Measurements from ENCODE around the gene COL8A2. TPM values are rescaled to one million over a fixed set of nuclear protein-coding genes. Genes with fewer than 3 reads are reported as not detected.
A peak's percentile ranks its signal among the peaks of the same experiment; 100 is the strongest.

Gene COL8A2
- not detected in 2 replicates for total RNA-seq

GRCh38 chr1:36125129-36125991 is at the start of gene COL8A2:
COL8A2 (minus strand) TSS chr1:36125222; CDS start chr1:36100242, 24,980 bp downstream.
- Mint-ChIP-seq H3K27ac (no peak within 1 kb of the TSS), H3K27me3 (ENCODE audit: low read depth) (peaks cover 40% of the 10 kb centered on the region), H3K9me3 (no peaks in the 10 kb centered on the region), H3K4me1 (ENCODE audit: low read depth) (peaks cover 11% of the 10 kb centered on the region), H3K4me3 (ENCODE audit: low read depth) (no peak within 1 kb of the TSS), H3K36me3 (ENCODE audit: low read depth) (no peaks in the 10 kb centered on the region)
- DNase-seq (ENCODE audit: low spot score), result no peak
- intact Hi-C loops (cut with micrococcal nuclease), result no loop called here

- H3K36me3 Mint-ChIP-seq (ENCODE audit: low read depth), result peaks cover 77% of the 10 kb centered on the region
- peaks cover 4% of the 10 kb centered on the region for H3K4me1 Mint-ChIP-seq (ENCODE audit: low read depth)
- H3K4me3 Mint-ChIP-seq (ENCODE audit: low read depth), result no peak overlapping the region
- no peaks in the 10 kb centered on the region for H3K9me3 Mint-ChIP-seq
- DNase-seq (ENCODE audit: low spot score), result no peak
- intact Hi-C loops (cut with micrococcal nuclease), result no loop called here
- H3K27me3 Mint-ChIP-seq (ENCODE audit: low read depth), result no peaks in the 10 kb centered on the region
- H3K27ac Mint-ChIP-seq, result no peak overlapping the region
Observed at GRCh38 chr1:36174713-36175112, 49.7 kb upstream of the COL8A2 start.

- Mint-ChIP-seq H3K9me3 (no peaks in the 10 kb centered on the region), H3K4me3 (ENCODE audit: low read depth) (no peak overlapping the region), H3K36me3 (ENCODE audit: low read depth) (peaks cover 69% of the 10 kb centered on the region), H3K27ac (no peak overlapping the region), H3K27me3 (ENCODE audit: low read depth) (no peaks in the 10 kb centered on the region), H3K4me1 (ENCODE audit: low read depth) (peaks cover 7% of the 10 kb centered on the region)
- DNase-seq (ENCODE audit: low spot score), result no peak
- intact Hi-C loops (cut with micrococcal nuclease), result no loop called here
Observed at GRCh38 chr1:36172983-36173382, 48.0 kb upstream of the COL8A2 start.

- intact Hi-C loops (cut with micrococcal nuclease), result no loop called here
- Mint-ChIP-seq H3K9me3 (no peaks in the 10 kb centered on the region), H3K27me3 (ENCODE audit: low read depth) (no peaks in the 10 kb centered on the region), H3K36me3 (ENCODE audit: low read depth) (peaks cover 65% of the 10 kb centered on the region), H3K4me3 (ENCODE audit: low read depth) (no peak overlapping the region), H3K4me1 (ENCODE audit: low read depth) (peaks cover 8% of the 10 kb centered on the region), H3K27ac (no peak overlapping the region)
- no peak for DNase-seq (ENCODE audit: low spot score)
Observed at GRCh38 chr1:36172017-36172747, 47.2 kb upstream of the COL8A2 start.

- Mint-ChIP-seq H3K9me3 (no peaks in the 10 kb centered on the region), H3K4me3 (ENCODE audit: low read depth) (no peak overlapping the region), H3K27me3 (ENCODE audit: low read depth) (no peaks in the 10 kb centered on the region), H3K27ac (no peak overlapping the region), H3K36me3 (ENCODE audit: low read depth) (peaks cover 66% of the 10 kb centered on the region), H3K4me1 (ENCODE audit: low read depth) (peaks cover 15% of the 10 kb centered on the region)
- intact Hi-C loops (cut with micrococcal nuclease), result no loop called here
- no peak for DNase-seq (ENCODE audit: low spot score)
Observed at GRCh38 chr1:36170643-36171412, 45.8 kb upstream of the COL8A2 start.

GRCh38 chr1:36168514-36168913 is 43.5 kb upstream of the COL8A2 start:
- peak overlapping the region; percentile 53 for H3K27ac Mint-ChIP-seq
- H3K36me3 Mint-ChIP-seq (ENCODE audit: low read depth), result peaks cover 55% of the 10 kb centered on the region
- H3K4me1 Mint-ChIP-seq (ENCODE audit: low read depth), result peaks cover 24% of the 10 kb centered on the region
- H3K9me3 Mint-ChIP-seq, result no peaks in the 10 kb centered on the region
- DNase-seq (ENCODE audit: low spot score), result no peak
- intact Hi-C loops (cut with micrococcal nuclease), result no loop called here
- no peak overlapping the region for H3K4me3 Mint-ChIP-seq (ENCODE audit: low read depth)
- no peaks in the 10 kb centered on the region for H3K27me3 Mint-ChIP-seq (ENCODE audit: low read depth)

GRCh38 chr1:36166938-36167905 is 42.2 kb upstream of the COL8A2 start:
- H3K4me1 Mint-ChIP-seq (ENCODE audit: low read depth), result peaks cover 36% of the 10 kb centered on the region
- H3K27me3 Mint-ChIP-seq (ENCODE audit: low read depth), result no peaks in the 10 kb centered on the region
- intact Hi-C loops (cut with micrococcal nuclease), result no loop called here
- H3K4me3 Mint-ChIP-seq (ENCODE audit: low read depth), result no peak overlapping the region
- no peak for DNase-seq (ENCODE audit: low spot score)
- H3K9me3 Mint-ChIP-seq, result no peaks in the 10 kb centered on the region
- peak overlapping the region; percentile 24 for H3K27ac Mint-ChIP-seq
- peaks cover 53% of the 10 kb centered on the region for H3K36me3 Mint-ChIP-seq (ENCODE audit: low read depth)

GRCh38 chr1:36166136-36166535 is 41.1 kb upstream of the COL8A2 start:
- peaks cover 43% of the 10 kb centered on the region for H3K4me1 Mint-ChIP-seq (ENCODE audit: low read depth)
- no peaks in the 10 kb centered on the region for H3K27me3 Mint-ChIP-seq (ENCODE audit: low read depth)
- intact Hi-C loops (cut with micrococcal nuclease), result no loop called here
- no peak overlapping the region for H3K27ac Mint-ChIP-seq
- no peak for DNase-seq (ENCODE audit: low spot score)
- H3K4me3 Mint-ChIP-seq (ENCODE audit: low read depth), result no peak overlapping the region
- H3K36me3 Mint-ChIP-seq (ENCODE audit: low read depth), result peaks cover 50% of the 10 kb centered on the region
- H3K9me3 Mint-ChIP-seq, result no peaks in the 10 kb centered on the region

GRCh38 chr1:36165145-36165544 is 40.1 kb upstream of the COL8A2 start:
- H3K27ac Mint-ChIP-seq, result no peak overlapping the region
- no peaks in the 10 kb centered on the region for H3K27me3 Mint-ChIP-seq (ENCODE audit: low read depth)
- peaks cover 50% of the 10 kb centered on the region for H3K4me1 Mint-ChIP-seq (ENCODE audit: low read depth)
- no peak overlapping the region for H3K4me3 Mint-ChIP-seq (ENCODE audit: low read depth)
- H3K9me3 Mint-ChIP-seq, result no peaks in the 10 kb centered on the region
- peaks cover 44% of the 10 kb centered on the region for H3K36me3 Mint-ChIP-seq (ENCODE audit: low read depth)
- intact Hi-C loops (cut with micrococcal nuclease), result no loop called here
- no peak for DNase-seq (ENCODE audit: low spot score)

GRCh38 chr1:36164361-36164760 is 39.3 kb upstream of the COL8A2 start:
- H3K4me1 Mint-ChIP-seq (ENCODE audit: low read depth), result peaks cover 54% of the 10 kb centered on the region
- no peaks in the 10 kb centered on the region for H3K9me3 Mint-ChIP-seq
- H3K36me3 Mint-ChIP-seq (ENCODE audit: low read depth), result peaks cover 46% of the 10 kb centered on the region
- H3K27ac Mint-ChIP-seq, result peak overlapping the region; percentile 19
- no peak for DNase-seq (ENCODE audit: low spot score)
- intact Hi-C loops (cut with micrococcal nuclease), result no loop called here
- no peak overlapping the region for H3K4me3 Mint-ChIP-seq (ENCODE audit: low read depth)
- H3K27me3 Mint-ChIP-seq (ENCODE audit: low read depth), result no peaks in the 10 kb centered on the region

- no peak for DNase-seq (ENCODE audit: low spot score)
- Mint-ChIP-seq H3K36me3 (ENCODE audit: low read depth) (peaks cover 50% of the 10 kb centered on the region), H3K4me3 (ENCODE audit: low read depth) (no peak overlapping the region), H3K27ac (peak overlapping the region; percentile 93), H3K9me3 (no peaks in the 10 kb centered on the region), H3K4me1 (ENCODE audit: low read depth) (peaks cover 58% of the 10 kb centered on the region), H3K27me3 (ENCODE audit: low read depth) (no peaks in the 10 kb centered on the region)
- intact Hi-C loops (cut with micrococcal nuclease), result no loop called here
Observed at GRCh38 chr1:36163426-36163825, 38.4 kb upstream of the COL8A2 start.

Measured in activated T-helper 2 cell treated with anti-CD3 and anti-CD28 coated beads, Interferon-gamma antibody, Interleukin-2, Interleukin-4, amounts not matched to agents 10 μg/mL and 5 μg/mL and 100 μg/mL, durations not matched to agents 14 hours and 24 hours and 36 hours (primary cell).